ENCODE results near the gene BRD7.

Gene BRD7

GRCh38 chr16:50316848-50317630 is 51.7 kb downstream of the BRD7 start:
- no peak for DNase-seq

DNA sequence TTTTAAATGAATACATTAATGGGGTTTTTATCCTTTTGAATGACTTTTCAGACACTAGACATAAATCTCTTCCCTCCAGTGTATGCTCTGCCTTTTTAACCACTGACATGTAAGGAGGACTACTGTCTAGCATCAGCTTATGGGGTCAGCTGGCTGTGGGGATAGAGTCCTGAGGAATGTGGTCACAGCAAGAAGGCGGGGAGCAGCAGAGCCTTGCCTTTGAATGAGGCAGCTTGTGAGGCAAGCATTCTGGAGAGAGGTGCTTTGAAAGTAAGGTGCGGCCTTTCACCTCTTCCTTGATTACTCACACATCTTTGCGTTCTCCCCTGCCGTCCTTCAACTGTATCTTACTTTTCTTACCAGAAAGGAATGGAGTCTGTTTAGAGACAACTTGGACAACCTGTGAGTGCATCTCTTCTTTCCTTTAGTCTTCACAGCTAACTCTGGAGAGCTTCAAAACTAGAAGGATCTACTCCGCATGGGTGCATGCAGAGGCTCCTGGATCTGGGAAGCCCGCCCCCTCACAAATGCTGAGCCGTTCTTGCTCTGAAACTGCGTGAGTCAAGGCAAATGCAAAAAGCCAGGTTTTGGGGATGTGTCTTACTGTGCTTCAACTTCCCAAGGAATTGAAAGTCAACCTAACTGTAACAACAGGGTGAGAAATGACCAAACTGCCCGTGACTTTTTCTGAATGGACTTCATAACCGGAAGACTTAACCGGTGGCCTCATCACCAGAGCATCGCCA is 52.5 kb downstream of the BRD7 start:
- no peak for DNase-seq

GRCh38 chr16:50315346-50315997 is 53.3 kb downstream of the BRD7 start:
- no peak for DNase-seq

- DNase-seq = no peak
Observed at GRCh38 chr16:50314665-50315064, 54.1 kb downstream of the BRD7 start.

DNA sequence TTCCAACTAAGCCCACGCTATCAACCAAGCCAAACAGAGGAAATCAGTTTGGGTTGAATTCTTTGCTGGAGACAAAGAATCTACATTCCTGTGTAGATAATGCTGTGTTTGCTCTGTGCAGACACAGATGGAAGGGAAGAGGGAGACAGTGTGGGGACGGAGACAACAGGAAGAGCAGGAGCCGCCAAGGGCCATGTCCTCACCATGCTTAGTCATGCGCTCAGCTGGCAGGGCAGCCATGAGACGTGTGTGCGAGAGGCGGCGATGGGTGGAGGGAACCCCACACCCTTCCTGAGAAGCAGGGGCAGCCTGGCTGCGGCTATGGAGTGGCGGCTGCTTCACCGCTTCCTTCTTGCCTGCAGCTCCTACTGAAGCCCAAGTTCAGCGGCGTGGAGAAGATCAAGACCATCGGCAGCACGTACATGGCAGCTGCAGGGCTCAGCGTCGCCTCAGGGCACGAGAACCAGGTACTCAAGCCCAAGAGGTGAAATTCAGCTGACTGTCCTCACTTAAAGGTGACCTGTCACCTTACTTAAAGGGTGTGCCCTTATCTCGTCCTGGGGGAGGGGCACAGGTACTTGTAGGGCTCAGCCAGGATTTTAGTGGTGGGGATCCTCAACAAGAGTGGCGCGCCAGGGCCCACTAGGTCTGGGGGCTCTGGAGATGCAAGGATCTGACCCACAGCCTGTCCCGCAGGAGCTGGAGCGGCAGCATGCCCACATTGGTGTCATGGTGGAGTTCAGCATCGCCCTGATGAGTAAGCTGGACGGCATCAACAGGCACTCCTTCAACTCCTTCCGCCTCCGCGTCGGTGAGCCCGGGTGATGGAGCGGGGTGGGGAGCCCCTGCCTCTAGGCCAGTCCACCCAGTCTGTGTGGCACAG is 55.0 kb downstream of the BRD7 start:
- DNase-seq = no peak

- no peak for DNase-seq
Observed at GRCh38 chr16:50311891-50312501, 56.8 kb downstream of the BRD7 start.

GRCh38 chr16:50311134-50311528 is 57.7 kb downstream of the BRD7 start:
- no peak for DNase-seq

DNA sequence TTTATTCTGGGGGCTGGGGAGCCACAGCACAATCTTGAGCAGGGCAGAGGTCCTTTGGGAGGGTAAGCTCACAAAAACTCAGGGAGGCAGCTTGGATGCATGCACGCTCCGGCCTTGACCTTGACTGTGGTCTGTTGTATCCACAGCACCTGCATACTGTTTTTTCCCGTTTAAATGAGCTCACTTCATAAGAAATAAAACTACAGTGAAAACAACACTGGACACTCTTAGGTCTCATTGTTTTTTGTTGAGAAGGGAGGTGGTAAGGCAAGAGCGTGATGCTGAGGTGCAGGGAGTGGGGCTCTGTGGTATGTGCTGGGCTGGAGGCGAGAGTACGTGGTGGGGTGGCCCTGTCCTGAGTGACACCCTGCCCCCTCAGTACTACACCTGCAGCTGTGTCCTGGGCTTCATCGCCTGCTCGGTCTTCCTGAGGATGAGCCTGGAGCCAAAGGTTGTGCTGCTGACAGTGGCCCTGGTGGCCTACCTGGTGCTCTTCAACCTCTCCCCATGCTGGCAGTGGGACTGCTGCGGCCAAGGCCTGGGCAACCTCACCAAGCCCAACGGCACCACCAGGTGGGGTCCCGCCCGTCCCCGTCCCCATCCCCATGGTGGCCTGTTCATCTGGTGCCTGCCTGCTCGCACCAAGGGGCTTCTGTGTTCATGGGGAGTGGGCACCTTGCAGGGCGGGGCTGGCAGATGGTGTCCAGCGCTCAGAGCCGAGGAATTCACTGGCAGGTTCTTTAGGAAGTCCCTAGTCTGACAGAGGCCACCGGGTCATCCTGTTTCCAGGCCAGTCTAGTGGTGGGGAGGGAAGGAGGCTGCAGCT is 58.3 kb downstream of the BRD7 start:
- DNase-seq = no peak

DNA sequence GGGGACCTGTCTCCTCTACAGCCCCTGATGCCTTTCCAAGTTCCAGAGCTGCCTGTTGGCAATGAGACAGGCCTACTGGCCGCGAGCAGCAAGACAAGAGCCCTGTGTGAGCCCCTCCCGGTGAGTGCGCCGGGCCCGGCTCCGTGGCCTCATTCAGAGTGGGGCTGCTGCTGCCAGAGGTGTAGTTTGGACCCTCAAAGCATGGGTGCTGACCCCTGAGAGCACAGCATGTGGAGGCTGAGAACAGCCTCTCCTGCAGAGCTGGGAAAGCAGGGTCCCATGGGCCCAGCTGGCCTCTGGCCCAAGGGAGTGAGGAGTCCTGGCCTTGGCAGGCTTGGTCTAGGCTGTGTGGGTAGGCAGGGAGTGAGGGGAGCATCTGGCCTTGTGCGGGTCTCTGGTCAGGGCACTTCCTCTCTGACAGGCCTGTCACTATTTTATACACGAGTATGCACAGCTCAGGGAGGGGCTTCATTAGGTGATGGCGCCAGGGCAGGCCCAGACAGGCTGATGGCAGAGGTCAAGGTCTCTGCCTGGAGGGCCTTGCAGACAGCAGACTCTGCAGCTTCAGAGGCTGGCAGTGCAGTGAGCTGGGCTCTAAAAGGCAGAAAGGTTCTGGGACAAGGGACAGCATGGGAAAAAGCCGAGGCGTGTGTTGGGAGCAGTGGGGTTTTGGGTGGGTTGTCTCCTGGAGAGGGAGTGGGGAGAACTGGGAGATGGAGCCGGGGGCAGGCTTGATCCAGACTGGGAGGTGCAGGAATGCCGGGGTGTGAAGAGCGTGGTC is 59.1 kb downstream of the BRD7 start:
- no peak for DNase-seq

- no peak for DNase-seq
Observed at GRCh38 chr16:50309156-50309526, 59.6 kb downstream of the BRD7 start.

GRCh38 chr16:50308237-50308965 is 60.4 kb downstream of the BRD7 start:
- DNase-seq = no peak

DNA sequence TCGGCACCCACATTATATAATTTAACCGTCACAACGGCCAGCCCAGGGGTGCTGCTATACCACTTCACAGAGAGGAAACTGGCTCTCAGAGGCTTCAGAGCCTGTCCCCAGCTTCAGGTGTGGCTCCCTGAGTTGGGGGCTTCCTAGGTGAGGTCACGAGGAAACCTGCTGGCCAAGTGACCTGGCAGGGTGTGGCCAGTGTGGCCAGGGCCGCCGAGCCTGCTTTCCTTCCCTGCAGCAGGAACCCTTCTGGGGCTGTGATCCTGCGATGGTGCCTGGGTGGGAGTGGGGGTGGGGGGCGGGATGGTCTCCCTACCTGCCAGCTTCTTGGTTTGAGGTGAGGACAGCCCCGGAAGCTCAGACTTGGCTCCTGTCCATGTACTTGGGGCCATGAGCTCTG is 62.5 kb downstream of the BRD7 start:
- DNase-seq = no peak

DNA sequence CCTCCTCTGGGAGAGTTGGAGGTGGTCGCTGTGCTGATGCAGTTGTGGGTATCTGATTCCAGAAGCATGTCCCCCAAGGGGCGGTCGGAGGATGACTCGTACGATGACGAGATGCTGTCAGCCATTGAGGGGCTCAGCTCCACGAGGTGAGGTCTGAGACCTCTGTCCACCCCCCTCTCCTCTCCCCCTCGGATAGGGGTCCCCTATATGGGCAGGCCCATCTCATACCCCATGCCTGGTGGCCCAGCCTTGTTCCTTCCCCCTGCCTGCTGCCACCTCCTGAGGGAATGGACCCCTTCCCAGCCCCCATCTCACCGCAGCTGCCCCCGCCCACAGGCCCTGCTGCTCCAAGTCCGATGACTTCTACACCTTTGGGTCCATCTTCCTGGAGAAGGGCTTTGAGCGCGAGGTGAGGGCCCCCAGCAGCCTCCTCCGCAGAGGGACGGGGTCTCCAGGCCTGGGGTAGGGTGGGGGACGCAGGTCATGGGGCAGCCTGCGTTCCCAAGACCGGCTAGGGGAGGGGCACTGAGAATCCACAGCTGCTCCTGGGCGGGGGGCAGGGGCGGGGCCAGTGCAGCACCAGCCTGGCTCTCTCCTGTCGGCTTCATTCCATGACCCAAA is 63.2 kb downstream of the BRD7 start:
- no peak for DNase-seq

DNA sequence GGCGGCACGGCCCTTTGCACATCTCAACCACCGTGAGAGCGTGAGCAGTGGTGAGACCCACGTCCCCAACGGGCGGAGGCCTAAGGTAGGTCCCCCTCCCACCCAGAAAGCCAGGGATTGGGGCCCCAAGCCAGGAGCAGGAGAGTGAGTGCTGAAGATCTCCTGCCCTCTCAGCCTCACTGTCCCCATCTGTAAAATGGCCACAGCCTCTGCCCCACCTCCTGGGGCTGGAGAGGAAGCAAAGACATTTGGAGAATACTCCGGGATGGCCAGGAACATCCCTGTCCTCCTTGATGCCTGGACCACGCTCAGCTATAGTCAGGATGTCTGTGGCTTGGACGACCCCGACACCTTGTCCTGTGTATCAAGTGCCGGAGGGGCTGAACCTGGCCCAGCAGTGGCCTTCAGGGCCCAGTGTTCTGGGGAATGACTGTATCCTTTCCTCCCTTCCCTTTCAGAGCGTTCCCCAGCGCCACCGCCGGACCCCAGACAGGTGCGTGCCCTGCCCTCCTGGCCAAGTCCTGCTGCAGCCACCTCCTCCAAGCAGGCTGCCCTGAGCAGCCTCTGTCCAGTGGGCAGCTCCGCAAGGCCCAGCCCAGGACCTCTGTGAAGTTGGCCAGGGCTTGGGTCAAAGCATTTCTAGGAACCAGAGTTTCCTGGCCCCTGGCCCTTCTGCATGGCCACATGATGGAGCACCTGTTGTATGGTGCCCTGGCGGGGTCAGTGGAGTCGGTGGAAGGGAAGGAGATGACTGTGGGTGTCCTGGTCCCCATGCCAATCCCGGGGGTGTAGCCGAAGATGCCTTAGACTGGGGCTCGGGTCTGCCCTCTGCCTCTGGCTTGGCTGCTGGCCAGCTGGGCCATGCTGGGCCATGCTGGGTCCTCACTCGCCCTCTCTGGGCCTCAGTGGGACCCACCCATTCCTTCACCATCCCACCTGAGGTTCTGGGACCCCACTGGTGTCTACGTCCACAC is 64.0 kb downstream of the BRD7 start:
- DNase-seq = no peak

GRCh38 chr16:50303605-50304466 is 65.0 kb downstream of the BRD7 start:
- no peak for DNase-seq

GRCh38 chr16:50303041-50303604 is 65.7 kb downstream of the BRD7 start:
- DNase-seq = no peak

- DNase-seq = no peak
Observed at GRCh38 chr16:50302472-50303005, 66.2 kb downstream of the BRD7 start.
